ENCODE measurements around the gene ZXDC. TPM values are rescaled to one million over a fixed set of nuclear protein-coding genes. Genes with fewer than 3 reads are reported as not detected.

ZXDC gene
- total RNA-seq, 4 donors from 2014 or later: 16.0 to 34.5 (median 27.3) TPM

- 88 to 100% methylated on average over 1 of the region's 1 CpG for WGBS, 2 donors
These were observed 27.0 kb upstream of the ZXDC start for GRCh38 chr3:126502656-126503055.

GRCh38 chr3:126501736-126502135 is 26.0 kb upstream of the ZXDC start:
- Histone ChIP-seq H3K9me3 (no peaks in the 10 kb centered on the region), H3K4me1 (no peaks in the 10 kb centered on the region), H3K4me3 (no peak overlapping the region), H3K27ac (no peak overlapping the region), H3K27me3 (peaks cover 0 to 14% (median 0%) of the 10 kb centered on the region in 4 donors), H3K36me3 (no peaks in the 10 kb centered on the region)
- intact Hi-C loops (cut with DNase I): no loop called here
- TF ChIP-seq POLR2A (IDR thresholded peaks at IDR 0.05): no peak
- TF ChIP-seq CTCF (IDR thresholded peaks at IDR 0.05): no peak
- DNase-seq: no peak
- WGBS, 2 donors: 61 to 66% methylated on average over 7 of the region's 7 CpGs

More at GRCh38 chr3:126502656-126503055, 27.0 kb upstream of the ZXDC start:
- Histone ChIP-seq H3K27me3 (peaks cover 0 to 14% (median 0%) of the 10 kb centered on the region in 4 donors), H3K27ac (no peak overlapping the region), H3K36me3 (no peaks in the 10 kb centered on the region), H3K9me3 (no peaks in the 10 kb centered on the region), H3K4me1 (no peaks in the 10 kb centered on the region), H3K4me3 (no peak overlapping the region)
- TF ChIP-seq CTCF (IDR thresholded peaks at IDR 0.05) (no peak), POLR2A (IDR thresholded peaks at IDR 0.05) (no peak)
- no peak for DNase-seq
- intact Hi-C loops (cut with DNase I): no loop called here

GRCh38 chr3:126501054-126501453 is 25.4 kb upstream of the ZXDC start:
- no peak for TF ChIP-seq CTCF (IDR thresholded peaks at IDR 0.05)
- TF ChIP-seq POLR2A (IDR thresholded peaks at IDR 0.05): no peak
- 47% methylated on average over 2 to 3 of the region's 5 CpGs for WGBS, 2 donors
- Histone ChIP-seq H3K27ac (no peak overlapping the region), H3K4me3 (no peak overlapping the region), H3K4me1 (no peaks in the 10 kb centered on the region), H3K9me3 (no peaks in the 10 kb centered on the region), H3K36me3 (no peaks in the 10 kb centered on the region), H3K27me3 (peaks cover 0 to 14% (median 0%) of the 10 kb centered on the region in 4 donors)
- no peak for DNase-seq
- intact Hi-C loops (cut with DNase I): no loop called here

- H3K4me1 ChIP-seq: no peaks in the 10 kb centered on the region
- intact Hi-C loops (cut with DNase I): no loop called here
- H3K27ac ChIP-seq: no peak overlapping the region
- no peak overlapping the region for H3K4me3 ChIP-seq
- no peak for DNase-seq
- TF ChIP-seq CTCF (IDR thresholded peaks at IDR 0.05) (no peak), POLR2A (IDR thresholded peaks at IDR 0.05) (no peak)
- 73% methylated on average over 7 of the region's 7 CpGs; no CpG with 5 or more reads in 1 of the 2 donors for WGBS, 2 donors
- H3K9me3 ChIP-seq: no peaks in the 10 kb centered on the region
- H3K36me3 ChIP-seq: no peaks in the 10 kb centered on the region
- peaks cover 0 to 4% (median 0%) of the 10 kb centered on the region in 4 donors for H3K27me3 ChIP-seq
These were observed 24.3 kb upstream of the ZXDC start for GRCh38 chr3:126500016-126500415.

DNA sequence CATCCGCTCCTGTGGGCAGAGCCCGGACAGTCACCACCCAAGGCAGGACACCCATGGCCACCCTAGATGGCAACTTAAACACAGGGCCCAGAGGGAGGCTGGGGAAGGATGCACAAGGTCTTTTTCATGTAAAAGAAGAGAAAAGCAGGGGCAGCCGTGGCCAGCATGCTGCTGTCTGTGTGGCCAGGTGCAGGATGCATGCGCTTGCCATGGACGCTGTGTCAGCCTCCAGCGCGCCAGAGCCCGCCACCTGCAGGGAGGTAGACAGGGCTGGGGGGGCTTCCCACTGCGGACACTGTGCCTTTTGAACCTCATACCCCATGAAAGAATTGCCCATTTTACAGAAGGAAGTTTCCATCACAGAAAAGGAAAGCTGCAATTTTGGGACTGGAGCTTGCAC is 23.7 kb upstream of the ZXDC start:
- DNase-seq: no peak
- no peaks in the 10 kb centered on the region for H3K9me3 ChIP-seq
- TF ChIP-seq POLR2A (IDR thresholded peaks at IDR 0.05) (no peak), CTCF (IDR thresholded peaks at IDR 0.05) (no peak)
- 92 to 93% methylated on average over 7 of the region's 9 CpGs for WGBS, 2 donors
- no peaks in the 10 kb centered on the region for H3K36me3 ChIP-seq
- H3K4me1 ChIP-seq: no peaks in the 10 kb centered on the region
- intact Hi-C loops (cut with DNase I): no loop called here
- H3K27me3 ChIP-seq: no peaks in the 10 kb centered on the region
- no peak overlapping the region for H3K27ac ChIP-seq
- H3K4me3 ChIP-seq: no peak overlapping the region

Measured in esophagus squamous epithelium (tissue), 5 donors.